Measurements from ENCODE around the gene HAPLN2.

DNA sequence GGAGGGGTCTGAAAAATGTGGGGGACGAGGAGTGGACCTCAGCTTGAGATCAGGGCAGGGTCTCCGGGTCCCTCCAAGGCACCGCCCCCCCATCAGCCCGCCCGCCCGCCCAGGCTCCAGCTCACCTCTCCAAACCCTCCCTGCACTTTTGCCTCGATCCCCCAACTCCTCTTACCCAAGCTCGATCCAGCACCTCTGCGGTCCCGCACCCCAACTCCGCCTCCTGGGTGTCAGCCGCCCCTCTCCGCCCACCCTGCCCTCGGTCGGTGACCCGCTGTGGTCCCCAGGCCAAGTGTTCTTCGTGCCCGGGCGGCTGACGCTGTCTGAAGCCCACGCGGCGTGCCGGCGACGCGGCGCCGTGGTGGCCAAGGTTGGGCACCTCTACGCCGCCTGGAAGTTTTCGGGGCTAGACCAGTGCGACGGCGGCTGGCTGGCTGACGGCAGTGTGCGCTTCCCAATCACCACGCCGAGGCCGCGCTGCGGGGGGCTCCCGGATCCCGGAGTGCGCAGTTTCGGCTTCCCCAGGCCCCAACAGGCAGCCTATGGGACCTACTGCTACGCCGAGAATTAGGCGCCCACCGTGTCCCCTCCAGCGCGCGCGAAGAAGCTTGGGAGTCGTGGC is 5.7 kb downstream of the HAPLN2 start:
- TF ChIP-seq USF2 (CRISPR knock-in tag; IDR thresholded peaks at IDR 0.05) (no peak), TP53 (CRISPR knock-in tag; IDR thresholded peaks at IDR 0.05) (0 out of 2 replicates have a peak, but pooled peaks have one; percentile 4), RELA (CRISPR knock-in tag; IDR thresholded peaks at IDR 0.05; ENCODE audit: borderline replicate concordance) (no peak), FOXP1 (CRISPR knock-in tag; IDR thresholded peaks at IDR 0.05; ENCODE audit: borderline replicate concordance) (no peak), ZNF416 (CRISPR knock-in tag; IDR thresholded peaks at IDR 0.05) (no peak), E2F5 (CRISPR knock-in tag; IDR thresholded peaks at IDR 0.05) (no peak), AR (CRISPR knock-in tag; IDR thresholded peaks at IDR 0.05) (no peak), MYBL2 (CRISPR knock-in tag; IDR thresholded peaks at IDR 0.05) (no peak; the same call in 1 of the 2 replicates)
- TF ChIP-seq, protein P1, sequence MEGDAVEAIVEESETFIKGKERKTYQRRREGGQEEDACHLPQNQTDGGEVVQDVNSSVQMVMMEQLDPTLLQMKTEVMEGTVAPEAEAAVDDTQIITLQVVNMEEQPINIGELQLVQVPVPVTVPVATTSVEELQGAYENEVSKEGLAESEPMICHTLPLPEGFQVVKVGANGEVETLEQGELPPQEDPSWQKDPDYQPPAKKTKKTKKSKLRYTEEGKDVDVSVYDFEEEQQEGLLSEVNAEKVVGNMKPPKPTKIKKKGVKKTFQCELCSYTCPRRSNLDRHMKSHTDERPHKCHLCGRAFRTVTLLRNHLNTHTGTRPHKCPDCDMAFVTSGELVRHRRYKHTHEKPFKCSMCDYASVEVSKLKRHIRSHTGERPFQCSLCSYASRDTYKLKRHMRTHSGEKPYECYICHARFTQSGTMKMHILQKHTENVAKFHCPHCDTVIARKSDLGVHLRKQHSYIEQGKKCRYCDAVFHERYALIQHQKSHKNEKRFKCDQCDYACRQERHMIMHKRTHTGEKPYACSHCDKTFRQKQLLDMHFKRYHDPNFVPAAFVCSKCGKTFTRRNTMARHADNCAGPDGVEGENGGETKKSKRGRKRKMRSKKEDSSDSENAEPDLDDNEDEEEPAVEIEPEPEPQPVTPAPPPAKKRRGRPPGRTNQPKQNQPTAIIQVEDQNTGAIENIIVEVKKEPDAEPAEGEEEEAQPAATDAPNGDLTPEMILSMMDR (IDR thresholded peaks at IDR 0.05), result no peak
- TF ChIP-seq, protein P2, sequence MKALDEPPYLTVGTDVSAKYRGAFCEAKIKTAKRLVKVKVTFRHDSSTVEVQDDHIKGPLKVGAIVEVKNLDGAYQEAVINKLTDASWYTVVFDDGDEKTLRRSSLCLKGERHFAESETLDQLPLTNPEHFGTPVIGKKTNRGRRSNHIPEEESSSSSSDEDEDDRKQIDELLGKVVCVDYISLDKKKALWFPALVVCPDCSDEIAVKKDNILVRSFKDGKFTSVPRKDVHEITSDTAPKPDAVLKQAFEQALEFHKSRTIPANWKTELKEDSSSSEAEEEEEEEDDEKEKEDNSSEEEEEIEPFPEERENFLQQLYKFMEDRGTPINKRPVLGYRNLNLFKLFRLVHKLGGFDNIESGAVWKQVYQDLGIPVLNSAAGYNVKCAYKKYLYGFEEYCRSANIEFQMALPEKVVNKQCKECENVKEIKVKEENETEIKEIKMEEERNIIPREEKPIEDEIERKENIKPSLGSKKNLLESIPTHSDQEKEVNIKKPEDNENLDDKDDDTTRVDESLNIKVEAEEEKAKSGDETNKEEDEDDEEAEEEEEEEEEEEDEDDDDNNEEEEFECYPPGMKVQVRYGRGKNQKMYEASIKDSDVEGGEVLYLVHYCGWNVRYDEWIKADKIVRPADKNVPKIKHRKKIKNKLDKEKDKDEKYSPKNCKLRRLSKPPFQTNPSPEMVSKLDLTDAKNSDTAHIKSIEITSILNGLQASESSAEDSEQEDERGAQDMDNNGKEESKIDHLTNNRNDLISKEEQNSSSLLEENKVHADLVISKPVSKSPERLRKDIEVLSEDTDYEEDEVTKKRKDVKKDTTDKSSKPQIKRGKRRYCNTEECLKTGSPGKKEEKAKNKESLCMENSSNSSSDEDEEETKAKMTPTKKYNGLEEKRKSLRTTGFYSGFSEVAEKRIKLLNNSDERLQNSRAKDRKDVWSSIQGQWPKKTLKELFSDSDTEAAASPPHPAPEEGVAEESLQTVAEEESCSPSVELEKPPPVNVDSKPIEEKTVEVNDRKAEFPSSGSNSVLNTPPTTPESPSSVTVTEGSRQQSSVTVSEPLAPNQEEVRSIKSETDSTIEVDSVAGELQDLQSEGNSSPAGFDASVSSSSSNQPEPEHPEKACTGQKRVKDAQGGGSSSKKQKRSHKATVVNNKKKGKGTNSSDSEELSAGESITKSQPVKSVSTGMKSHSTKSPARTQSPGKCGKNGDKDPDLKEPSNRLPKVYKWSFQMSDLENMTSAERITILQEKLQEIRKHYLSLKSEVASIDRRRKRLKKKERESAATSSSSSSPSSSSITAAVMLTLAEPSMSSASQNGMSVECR (CRISPR knock-in tag; IDR thresholded peaks at IDR 0.05; ENCODE audit: borderline replicate concordance), result no peak; the same call in 1 of the 2 replicates
